NB4 (cell line): ENCODE results near the gene SOX2.

Experiments used
- CTCF ChIP-seq: IDR thresholded peaks from one replicate; pipeline ENCODE4 v1.5.1; 2012; ENCODE audit warnings: low read depth, low read length
- MAX ChIP-seq: IDR thresholded peaks from 2 replicates; pipeline ENCODE4 v1.6.1; 2011; ENCODE audit warnings: low read depth, low read length
- MYC ChIP-seq: IDR thresholded peaks from 2 replicates; pipeline ENCODE4 v1.6.1; 2011; ENCODE audit warnings: low read depth, low read length
- POLR2A ChIP-seq: IDR thresholded peaks from 2 replicates; pipeline ENCODE4 v1.6.1; 2011; ENCODE audit warnings: mild to moderate bottlenecking; ENCODE audit not compliant: insufficient read length; ENCODE audit errors: extremely low read depth

GRCh38 chr3:181729341-181729869 lies 17.7 kb downstream of the SOX2 start:
- TF ChIP-seq CTCF (no peak), MYC (no peak), MAX (no peak), POLR2A (no peak)
